Measurements from ENCODE around the gene ZNF469. TPM values are rescaled to one million over a fixed set of nuclear protein-coding genes. Genes with fewer than 3 reads are reported as not detected.

The ZNF469 gene
- total RNA-seq, 2 donors from 2014 or later = 0.17 to 0.40 TPM

- no peak for DNase-seq
- intact Hi-C loops (cut with DNase I) = no loop called here
- Histone ChIP-seq H3K9ac (ENCODE audit: low read depth in 2 of 2, low read length in 2 of 2) (no peak overlapping the region), H3K27me3 (no peaks in the 10 kb centered on the region), H3K27ac (no peak overlapping the region), H3K4me3 (no peak overlapping the region), H3K36me3 (no peaks in the 10 kb centered on the region), H3K4me1 (no peaks in the 10 kb centered on the region), H3K9me3 (no peaks in the 10 kb centered on the region)
- TF ChIP-seq, protein P1, sequence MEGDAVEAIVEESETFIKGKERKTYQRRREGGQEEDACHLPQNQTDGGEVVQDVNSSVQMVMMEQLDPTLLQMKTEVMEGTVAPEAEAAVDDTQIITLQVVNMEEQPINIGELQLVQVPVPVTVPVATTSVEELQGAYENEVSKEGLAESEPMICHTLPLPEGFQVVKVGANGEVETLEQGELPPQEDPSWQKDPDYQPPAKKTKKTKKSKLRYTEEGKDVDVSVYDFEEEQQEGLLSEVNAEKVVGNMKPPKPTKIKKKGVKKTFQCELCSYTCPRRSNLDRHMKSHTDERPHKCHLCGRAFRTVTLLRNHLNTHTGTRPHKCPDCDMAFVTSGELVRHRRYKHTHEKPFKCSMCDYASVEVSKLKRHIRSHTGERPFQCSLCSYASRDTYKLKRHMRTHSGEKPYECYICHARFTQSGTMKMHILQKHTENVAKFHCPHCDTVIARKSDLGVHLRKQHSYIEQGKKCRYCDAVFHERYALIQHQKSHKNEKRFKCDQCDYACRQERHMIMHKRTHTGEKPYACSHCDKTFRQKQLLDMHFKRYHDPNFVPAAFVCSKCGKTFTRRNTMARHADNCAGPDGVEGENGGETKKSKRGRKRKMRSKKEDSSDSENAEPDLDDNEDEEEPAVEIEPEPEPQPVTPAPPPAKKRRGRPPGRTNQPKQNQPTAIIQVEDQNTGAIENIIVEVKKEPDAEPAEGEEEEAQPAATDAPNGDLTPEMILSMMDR (IDR thresholded peaks at IDR 0.05) = no peak
These were observed 45.2 kb upstream of the ZNF469 start for GRCh38 chr16:88337538-88337937.

DNA sequence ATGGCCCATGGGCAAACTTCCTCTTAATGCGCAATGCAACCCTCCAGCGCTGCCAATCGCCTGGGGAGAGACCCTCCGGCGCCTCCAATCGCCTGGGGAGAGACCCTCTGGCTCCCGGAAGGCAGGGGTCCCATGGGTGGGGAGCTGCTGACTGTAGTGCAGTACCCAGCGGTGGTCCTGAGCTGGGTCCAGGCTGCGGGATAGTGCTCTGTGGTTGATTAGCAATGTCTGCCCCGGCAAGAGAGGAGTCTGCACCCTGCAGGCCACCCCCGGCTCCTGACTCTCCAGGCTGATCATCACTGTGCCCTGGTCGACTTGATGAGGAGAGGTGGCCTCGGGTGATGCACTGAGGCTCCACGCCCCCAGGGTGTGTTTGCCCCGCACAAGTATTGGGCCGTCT, 44.6 kb upstream of the ZNF469 start:
- Histone ChIP-seq H3K4me1 (no peaks in the 10 kb centered on the region), H3K4me3 (no peak overlapping the region), H3K9ac (ENCODE audit: low read depth in 2 of 2, low read length in 2 of 2) (no peak overlapping the region), H3K36me3 (no peaks in the 10 kb centered on the region), H3K9me3 (no peaks in the 10 kb centered on the region), H3K27me3 (no peaks in the 10 kb centered on the region), H3K27ac (no peak overlapping the region)
- TF ChIP-seq, protein P1 (IDR thresholded peaks at IDR 0.05) = no peak
- intact Hi-C loops (cut with DNase I) = no loop called here
- DNase-seq = no peak

GRCh38 chr16:88338896-88339295, 43.9 kb upstream of the ZNF469 start:
- no peaks in the 10 kb centered on the region for H3K36me3 ChIP-seq
- intact Hi-C loops (cut with DNase I) = no loop called here
- H3K4me1 ChIP-seq = no peaks in the 10 kb centered on the region
- no peak overlapping the region for H3K4me3 ChIP-seq
- no peak for DNase-seq
- TF ChIP-seq, protein P1 (IDR thresholded peaks at IDR 0.05) = no peak
- no peak overlapping the region for H3K27ac ChIP-seq
- H3K27me3 ChIP-seq = no peaks in the 10 kb centered on the region
- no peak overlapping the region for H3K9ac ChIP-seq (ENCODE audit: low read depth in 2 of 2, low read length in 2 of 2)
- no peaks in the 10 kb centered on the region for H3K9me3 ChIP-seq

DNA sequence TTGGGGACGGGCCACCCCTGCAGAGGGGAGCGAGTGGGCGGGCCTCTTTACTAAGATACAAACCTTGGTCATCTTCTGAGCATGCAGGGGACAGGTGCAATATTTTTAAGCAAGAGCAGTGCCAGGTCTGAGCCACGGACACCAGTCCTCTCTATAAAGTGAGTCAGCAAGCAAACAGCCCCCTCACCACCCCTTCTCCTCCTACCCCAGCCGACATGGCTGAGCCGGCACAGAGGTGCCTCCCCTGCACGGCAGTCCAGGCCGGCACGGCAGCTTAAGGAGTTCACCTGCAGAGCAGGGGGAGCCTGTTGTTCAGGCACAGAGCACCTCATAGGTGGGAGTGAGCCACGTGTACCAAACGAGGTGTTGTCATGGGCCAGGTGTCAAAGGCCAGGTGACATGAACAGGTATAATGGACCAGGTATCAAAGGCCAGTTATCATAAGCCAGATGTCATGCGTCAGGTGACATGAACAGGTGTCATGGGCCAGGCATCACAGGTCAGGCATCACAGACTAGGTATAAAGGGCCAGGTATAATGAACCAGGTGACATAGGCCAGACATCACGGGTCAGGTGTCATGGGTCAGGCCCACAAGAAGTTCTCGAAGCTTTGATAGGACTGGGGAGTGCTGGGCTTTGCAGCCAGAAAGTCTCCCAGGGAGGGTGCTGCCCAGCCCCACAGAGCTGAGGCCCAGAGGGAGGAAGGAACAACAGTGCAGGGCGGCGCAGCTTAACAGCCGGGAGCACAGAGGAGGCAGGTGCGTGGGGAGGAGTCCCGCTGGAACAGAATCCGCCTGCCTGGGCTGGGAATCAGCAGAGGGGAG, 42.6 kb upstream of the ZNF469 start:
- intact Hi-C loops (cut with DNase I) = no loop called here

GRCh38 chr16:88340755-88341150, 42.0 kb upstream of the ZNF469 start:
- H3K27me3 ChIP-seq = no peaks in the 10 kb centered on the region
- TF ChIP-seq, protein P1 (IDR thresholded peaks at IDR 0.05) = no peak
- intact Hi-C loops (cut with DNase I) = no loop called here
- H3K4me1 ChIP-seq = no peaks in the 10 kb centered on the region
- no peak overlapping the region for H3K4me3 ChIP-seq
- no peak overlapping the region for H3K27ac ChIP-seq
- no peak for DNase-seq
- H3K9me3 ChIP-seq = no peaks in the 10 kb centered on the region
- H3K9ac ChIP-seq (ENCODE audit: low read depth in 2 of 2, low read length in 2 of 2) = no peak overlapping the region
- H3K36me3 ChIP-seq = no peaks in the 10 kb centered on the region

More for the DNA sequence above, 42.6 kb upstream of the ZNF469 start:
- Histone ChIP-seq H3K36me3 (no peaks in the 10 kb centered on the region), H3K27me3 (no peaks in the 10 kb centered on the region), H3K4me3 (no peak overlapping the region), H3K9ac (ENCODE audit: low read depth in 2 of 2, low read length in 2 of 2) (no peak overlapping the region), H3K4me1 (no peaks in the 10 kb centered on the region), H3K9me3 (no peaks in the 10 kb centered on the region), H3K27ac (no peak overlapping the region)
- TF ChIP-seq, protein P1 (IDR thresholded peaks at IDR 0.05) = no peak
- peak; percentile 41 for DNase-seq

Measured in colonic mucosa (tissue), 4 donors.